ENCODE measurements around the gene HAO1.

The HAO1 gene

DNA sequence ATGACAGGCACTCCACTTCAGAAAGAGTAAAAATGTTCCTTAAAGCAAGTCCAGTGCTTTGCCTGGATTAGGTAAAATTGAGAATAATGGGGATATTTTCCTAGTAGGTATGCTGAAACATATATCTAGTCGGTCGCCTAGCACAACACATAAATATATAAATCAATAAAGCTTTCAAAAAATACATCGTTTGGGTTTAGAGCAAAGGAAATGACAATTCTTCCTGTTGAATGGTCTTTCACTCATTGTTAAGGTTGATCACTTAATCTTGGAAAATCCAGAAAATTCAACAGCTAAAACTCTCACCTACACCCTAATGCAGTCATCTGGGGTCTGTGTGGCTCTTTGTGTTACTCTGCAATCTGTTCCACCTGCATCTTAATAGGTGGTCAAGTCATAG is 13.9 kb downstream of the HAO1 start:
- DNase-seq, result no peak

DNA sequence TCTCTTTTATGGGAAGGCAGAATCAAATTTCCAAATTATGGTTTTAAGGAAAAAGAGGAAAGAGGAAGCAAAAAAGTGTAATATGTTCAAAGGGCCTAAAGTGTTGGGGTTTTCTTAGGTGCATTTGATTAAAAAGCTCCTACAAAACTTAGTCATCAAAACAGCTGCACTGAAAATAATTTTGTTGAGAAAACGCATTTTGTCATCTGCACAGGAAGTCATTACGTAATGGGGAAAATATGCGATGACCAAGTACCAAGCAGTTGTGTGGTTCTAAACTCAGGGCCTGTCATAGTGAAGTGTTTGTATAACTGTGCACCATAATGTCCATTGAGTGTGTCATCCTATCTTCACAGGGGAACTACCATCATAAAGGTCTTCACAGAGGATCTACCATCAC is 15.6 kb downstream of the HAO1 start:
- DNase-seq, result no peak

DNA sequence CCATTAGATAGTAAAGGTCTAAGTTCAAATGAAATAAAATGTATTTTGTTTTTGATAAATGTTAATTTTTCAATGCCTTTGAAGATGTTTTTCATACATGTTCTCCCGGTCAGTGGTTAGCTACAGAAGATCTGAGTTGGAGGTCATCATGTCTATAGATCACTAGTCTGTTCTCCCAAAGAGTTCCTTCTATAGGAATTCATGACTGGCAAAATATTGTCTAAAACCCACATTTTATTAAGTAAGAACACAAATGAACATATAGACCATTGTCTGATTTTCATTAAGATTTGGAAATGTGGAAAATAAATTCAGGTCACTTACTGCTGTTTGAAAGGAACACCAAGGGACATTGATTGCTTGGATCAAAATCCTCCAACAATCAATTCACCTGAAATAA is 23.6 kb downstream of the HAO1 start:
- no peak for DNase-seq

DNA sequence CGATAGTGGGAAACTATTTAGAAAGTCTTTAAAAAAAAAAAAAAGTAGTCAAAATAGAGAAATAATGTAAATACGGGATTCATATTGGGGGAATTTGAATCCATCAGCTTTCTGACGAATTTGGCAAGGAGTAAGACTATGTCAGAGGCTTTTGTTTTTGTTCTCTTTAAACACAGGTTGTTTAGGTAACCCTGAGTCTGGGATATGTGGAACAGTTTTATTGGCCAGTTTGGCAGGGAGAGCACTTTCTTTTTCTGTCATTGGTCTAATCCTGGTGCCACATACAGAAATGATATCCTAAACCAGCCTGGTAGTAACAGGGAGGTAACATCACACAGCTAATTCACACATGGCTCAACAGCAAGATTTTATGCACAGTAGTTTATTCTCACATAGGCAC is 27.7 kb downstream of the HAO1 start:
- no peak for DNase-seq

DNA sequence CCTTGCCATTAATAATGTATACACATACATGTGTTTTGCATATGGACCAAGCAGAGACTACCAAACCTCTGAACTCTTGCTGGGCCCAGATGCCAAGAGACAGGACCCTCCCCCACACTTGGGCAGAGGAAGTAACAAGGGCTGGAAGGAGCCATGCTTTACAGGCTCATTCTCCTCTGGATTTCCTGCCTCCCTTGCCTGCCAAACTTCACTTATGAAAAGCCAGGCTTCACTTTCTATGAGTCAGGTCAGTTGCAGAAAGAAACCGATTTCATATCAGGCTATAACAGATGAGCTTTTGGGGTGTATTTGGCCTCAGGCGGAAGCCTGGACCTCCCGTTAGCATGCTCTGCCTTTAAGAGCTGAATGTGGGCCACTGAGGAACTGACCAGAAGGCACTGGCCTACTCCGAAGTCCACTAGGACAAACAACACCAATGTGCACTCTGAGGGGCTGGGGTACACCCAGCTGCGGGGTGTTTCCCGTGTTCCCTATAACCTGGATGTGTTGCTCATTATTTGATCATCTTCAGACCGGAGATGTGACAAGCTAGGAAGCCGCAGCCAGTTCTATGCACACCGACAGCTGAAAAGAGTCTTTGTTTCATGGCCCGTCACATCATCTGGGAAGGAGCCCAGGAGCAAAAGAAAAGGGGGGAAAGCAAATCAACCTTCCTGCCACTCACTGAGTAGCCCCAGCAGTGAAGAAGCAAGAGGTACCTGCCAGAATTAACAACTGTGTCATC is 28.5 kb downstream of the HAO1 start:
- DNase-seq, result no peak

DNA sequence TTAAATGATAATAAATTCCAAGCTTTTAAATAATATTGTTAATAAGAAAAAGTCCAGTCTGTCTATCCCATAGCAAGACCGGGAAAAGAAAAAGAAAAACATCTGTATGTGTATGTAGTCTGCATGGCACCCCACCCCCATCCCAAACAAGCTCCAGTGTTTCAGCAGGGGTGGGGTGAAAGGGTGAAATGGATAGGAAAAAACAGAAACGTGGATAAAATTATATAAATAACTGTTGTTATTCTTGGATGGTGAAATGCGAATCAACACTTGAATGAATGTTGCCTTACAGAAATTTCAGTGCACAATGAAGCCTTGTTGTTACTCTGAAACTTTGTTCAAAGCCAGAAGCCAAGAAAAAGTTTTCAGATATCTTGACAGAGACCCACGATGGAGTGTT is 31.4 kb downstream of the HAO1 start:
- DNase-seq, result no peak

DNA sequence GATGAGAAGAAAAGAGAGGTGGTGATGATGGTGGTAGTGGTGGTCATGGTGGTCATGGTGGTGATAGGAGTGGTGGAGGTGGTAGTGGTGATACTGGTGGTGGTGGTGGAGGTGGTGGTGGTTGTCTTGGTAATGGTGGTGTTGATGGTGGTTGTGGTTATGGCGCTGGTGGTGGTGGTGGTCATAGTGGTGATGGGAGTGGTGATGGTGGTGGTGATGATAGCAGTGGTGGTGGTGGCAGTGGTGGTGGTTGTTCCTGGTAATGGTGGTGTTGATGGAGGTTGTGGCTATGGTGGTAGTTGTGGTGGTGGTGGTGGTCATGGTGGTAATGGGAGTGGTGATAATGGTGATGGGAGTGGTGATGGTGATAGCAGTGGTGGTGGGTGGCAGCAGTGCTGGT is 36.8 kb downstream of the HAO1 start:
- DNase-seq, result no peak

DNA sequence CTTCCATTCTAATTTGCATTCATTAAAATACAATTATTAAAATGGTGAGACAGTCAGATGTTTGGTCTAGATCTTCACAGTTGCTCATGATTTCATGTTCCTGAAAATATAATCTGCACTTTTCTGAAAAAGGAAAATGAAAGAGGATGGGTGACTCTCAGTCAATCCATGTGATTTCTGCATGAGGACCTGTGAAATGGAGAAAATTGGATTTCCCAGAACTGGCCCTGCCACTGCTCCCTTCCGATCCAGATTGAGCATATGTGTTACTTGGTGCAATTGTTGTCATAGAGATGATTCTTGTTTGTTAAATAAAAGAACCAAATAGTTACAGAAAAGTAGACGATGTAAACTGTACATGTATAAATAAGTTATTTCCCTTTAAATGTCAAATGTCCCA is 37.4 kb downstream of the HAO1 start:
- DNase-seq, result no peak

DNA sequence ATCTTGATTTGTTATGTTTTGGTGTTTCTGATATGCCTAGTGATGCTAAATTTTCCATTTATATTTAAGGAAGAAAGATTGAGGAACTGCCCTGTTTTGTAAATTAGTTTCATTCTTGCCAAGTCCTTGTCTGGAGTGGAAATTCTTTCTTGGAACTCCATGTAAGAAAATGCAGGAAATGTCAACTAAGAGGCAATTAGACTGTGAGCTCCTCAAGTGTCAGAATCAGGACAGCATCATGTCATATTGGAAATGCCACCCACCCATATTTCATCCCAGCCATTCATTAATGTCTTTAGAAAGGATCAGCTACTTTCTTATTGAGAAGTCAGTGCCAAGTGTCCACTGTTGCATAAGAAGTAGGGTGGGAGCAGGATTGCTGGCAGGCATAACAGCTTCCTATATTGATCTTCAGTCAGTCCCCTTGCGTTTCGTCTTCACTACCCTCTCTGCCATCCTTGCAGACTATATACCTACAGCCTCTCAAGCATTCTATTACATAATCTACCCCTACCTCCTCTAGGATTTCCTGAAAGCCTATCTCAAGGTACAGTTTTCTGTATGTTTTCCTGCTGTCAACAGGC is 42.4 kb downstream of the HAO1 start:
- DNase-seq, result no peak

DNA sequence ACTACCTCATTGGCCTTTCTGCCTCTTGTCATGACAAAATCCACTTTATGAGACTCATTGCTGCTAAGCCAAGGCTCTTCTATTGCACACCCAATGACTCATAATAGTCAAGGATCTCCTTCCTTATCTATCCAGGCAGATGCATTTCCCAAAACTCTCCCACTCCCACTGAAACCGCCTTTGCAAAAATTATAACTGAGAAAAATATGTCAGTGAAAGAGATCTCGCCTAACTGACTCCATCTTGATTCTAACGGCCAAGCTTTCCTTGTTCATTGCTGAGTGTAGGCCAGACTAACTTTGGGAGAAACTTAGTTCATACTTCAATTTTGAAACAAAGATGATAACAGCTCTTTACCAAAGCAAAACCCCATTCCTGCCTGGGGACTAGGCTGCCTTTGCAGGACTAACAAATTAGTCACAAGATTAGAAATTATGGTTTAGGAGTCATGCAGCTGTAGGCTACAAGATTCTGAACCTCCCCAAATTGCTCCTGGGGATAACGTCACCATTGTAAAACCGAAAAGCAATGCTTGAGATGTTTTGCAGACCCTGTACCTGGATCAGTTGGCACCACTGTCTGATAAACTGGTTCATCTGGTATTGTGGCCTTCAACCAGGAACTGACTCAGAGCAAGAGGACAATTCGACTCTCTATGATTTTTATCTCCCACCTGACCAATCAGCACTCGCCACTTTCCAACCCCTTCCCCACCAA is 47.1 kb downstream of the HAO1 start:
- no peak for DNase-seq

DNA sequence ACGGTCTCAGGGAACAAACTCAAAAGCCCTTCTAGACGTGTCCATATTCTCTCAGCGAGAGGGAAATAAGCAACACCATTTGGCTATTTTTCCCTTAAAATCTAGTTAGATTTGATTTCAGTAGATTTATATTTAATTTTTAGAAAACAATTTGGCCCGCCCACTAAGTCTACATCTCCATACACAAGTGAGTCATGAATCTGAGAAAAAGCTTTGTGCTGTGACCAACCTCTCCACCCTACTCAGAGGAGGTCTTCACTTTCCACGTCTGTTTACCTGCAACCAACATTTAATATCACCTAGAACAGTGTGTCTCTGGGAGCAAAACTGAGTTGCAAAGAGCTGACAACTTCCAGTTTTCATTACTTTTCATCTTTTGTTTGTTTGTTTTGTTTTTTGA is 48.6 kb downstream of the HAO1 start:
- DNase-seq, result no peak

DNA sequence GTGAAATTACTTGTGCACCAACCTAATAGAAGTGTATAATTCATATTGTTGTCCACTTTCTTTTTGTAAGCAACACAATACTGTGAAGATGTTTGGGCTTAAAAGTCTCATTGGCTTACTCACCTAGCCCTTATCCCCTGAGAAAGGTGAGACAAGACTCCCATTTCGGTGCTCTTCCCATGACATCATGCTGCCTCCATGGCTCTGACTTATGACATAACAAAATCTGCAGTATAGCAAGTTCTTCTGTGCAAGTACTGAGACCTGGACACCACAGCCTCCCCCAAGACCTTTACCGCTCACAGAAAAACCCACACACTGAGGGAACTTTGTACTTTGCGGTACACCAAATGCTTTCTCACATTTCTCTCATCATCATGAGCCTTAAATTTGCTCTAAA is 50.5 kb downstream of the HAO1 start:
- no peak for DNase-seq

DNA sequence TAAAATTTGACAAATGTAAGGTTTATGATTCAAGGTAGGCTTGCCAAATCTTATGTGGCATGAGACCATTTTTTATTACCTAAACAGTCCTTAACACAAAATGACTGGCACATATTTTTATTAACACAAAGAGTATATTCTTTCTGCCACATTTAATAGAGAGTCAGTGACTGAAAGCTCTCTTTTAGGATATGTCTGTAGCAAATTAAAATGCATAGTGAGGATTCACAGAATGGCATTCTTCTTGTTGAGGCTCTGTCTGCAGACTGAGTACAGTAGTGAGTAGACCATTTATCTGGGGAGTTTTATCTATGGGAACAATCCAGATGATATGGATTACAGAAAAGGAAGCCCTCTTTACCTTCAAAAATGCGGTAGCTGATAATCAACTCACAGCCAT is 56.5 kb downstream of the HAO1 start:
- DNase-seq, result no peak

DNA sequence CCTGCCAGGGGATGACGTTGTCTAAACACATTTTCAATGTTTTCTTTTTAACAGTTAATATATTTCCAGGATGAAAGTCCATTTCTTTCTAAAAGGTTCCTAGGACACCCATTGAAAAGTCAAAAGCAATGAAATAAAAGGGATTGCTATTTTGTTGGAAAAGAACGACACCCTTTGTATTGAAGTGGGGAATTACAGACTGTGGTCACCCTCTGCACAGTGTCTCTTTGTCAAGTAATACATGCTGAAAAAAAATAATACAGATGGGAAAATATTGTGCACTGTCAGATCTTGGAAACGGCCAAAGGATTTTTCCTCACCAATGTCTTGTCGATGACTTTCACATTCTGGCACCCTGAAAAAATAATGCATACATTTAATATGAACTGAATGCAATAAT is 56.9 kb downstream of the HAO1 start:
- no peak for DNase-seq

DNA sequence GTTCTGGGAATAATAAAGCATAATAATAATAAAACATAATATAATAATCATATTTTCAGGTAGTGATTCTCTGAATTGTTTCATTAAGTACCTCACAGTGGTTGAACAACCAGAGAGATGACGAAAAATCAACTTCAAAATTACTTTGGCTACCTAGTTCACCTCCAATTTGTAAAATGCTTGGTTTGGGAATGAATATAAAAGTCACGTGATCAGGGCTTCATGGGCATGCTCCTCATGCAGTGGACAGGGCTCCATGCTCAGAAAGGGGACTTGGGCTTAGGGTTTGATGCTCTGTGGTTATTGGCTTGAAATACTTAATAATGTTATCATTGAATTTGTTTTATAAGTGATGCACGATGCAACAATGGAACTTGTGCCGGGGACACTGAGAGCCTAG is 58.2 kb downstream of the HAO1 start:
- no peak for DNase-seq

DNA sequence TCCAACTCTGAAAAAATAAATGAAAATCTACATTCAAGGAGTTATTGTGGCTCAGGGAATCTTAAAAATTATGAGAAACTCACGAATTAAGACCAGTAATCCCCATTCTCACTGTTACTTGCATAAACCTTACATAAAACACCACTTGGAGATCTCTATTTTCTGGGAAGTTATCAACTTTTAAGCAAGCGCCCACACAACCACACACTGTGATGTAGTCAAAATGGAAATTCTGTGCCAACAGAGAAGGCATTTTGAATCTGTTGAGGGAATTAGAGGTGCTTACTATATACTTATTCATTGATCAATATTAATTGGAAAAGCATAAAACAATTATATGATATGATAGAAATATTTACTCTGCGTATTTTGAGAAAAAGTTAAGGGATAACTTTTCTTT is 58.7 kb downstream of the HAO1 start:
- DNase-seq, result no peak

DNA sequence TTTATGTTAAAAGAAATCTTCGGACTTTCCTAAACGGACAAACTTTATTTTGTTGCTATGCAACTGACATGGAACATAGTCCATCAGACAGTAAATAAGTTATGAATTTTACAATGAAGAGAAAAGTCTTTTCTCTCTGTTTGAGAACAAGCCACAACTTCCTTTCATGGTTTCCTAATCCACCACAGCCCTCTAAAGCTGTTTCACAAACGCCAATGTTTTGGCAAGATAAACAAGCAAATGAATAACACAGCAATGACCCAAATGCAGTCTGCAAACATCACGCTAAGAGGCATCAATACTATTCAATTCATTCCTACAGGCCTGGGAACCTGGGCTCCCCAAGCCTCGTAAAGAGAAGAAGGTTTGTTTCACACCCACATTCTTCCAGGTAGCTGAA is 60.4 kb downstream of the HAO1 start:
- no peak for DNase-seq

DNA sequence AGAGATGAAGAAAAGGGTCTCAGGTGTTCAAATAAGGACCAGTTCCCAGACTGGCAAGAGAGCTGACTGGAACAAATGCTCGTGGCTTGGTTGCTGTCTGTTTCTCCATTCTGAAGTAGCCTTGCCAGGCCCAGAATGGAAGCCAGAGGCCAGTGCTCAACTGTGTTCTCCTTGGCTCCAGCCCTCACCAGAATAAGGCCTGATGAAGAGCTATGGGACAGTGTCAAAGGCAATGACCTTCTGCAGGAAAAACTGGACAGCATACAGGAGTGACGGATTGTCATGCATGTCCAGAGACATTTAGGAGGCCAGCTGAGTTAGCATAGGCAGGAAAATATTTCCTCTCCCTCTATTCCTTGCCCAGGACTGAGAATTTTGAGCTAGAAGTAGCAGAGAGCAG is 72.2 kb downstream of the HAO1 start:
- DNase-seq, result no peak

DNA sequence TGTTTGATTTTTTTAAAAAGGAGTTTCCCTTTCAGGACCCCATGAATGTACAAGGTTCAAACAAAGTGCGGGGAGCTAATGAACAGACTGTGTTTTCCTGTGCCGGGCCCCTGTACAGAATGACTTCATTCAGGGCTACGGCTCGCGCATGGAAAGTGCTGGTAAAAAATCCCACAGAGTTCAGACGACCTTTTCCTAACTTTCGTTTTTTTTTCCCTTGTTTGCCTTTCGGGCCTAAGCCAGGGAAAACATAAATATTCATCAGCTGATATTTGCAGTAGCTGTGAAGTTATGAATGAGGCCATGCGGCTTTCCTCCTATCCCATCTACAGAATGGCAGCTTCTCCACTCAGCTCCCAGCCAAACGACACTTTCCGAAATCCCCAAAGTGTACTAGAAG is 74.0 kb downstream of the HAO1 start:
- no peak for DNase-seq

DNA sequence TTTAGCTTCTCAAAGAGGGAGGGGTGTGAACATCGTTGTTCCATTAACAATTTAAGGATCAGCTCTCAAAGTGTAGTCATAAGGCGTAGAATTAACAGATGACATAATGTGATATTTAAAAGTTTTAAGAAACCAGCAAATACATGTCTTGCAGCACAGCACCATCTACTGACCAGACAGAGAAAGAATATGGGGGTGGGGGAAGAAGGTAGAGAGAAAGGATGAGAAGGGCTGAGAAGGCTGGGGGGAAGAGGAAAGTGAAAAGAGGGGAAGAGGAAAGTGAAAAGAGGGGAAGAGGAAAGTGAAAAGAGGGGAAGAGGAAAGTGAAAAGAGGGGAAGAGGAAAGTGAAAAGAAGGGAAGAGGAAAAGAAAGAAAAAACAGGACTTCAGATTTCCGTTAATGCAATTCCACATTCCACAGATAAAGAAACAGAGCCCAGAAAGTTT is 80.9 kb downstream of the HAO1 start:
- DNase-seq, result no peak

DNA sequence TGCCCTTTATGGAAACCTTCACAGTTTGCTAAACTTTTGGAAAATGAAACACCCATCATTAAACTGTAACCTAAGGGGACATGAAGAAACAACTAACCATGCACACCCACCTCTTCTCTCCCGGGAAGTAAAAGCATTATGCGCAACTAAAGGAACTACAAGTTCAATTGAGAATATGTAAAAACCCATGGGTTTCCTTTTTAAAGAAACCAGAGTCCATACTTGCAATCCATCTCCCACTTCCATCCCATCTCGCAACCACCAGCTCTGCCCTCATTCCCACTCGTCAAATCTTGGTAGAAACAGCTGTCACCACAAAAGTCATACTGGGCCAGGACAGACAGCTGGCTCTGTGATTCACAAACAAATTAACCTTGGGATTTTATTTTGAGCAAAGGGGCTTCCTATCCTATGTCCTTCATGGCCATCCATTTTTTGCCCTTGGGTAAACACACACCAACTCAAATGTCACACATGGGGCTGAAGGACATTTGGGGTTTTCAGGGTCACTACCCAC is 81.5 kb downstream of the HAO1 start:
- DNase-seq, result no peak

DNA sequence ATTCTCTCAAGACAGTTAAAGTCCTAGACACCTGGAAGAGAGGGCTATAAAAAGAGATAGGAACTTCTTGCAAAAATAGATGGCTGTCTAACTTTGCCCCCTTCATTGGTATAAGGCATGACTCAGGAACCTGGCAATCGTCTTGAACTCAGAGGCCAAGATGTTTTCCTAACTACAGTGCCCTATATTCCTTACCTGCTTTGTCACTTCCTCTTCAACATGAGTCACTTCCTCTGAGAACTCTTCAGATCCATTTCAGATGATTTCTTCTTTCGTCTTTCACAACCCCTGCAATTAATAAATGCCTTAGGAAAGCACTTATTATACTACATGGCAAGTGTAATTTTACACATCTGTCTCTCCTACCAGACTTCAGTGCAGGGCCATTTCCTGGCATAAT is 83.5 kb downstream of the HAO1 start:
- no peak for DNase-seq

DNA sequence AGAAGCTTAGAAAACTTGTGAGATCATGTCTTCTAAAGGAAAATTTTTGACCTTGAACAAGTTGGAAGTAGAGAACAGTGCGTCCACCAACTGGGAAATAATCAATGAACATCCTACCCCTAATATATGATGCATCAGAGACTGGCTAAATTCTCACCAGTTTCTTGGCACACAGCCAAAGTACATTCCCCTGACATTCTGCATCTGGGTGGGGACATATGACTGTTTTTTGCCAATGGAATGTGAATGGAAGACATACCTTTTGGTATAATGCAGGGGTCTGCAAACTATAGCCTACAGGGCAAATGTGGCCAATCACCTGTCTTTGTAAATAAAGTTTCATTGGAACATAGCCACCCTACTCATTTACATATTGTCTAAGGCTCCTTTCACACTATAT is 84.7 kb downstream of the HAO1 start:
- DNase-seq, result no peak

DNA sequence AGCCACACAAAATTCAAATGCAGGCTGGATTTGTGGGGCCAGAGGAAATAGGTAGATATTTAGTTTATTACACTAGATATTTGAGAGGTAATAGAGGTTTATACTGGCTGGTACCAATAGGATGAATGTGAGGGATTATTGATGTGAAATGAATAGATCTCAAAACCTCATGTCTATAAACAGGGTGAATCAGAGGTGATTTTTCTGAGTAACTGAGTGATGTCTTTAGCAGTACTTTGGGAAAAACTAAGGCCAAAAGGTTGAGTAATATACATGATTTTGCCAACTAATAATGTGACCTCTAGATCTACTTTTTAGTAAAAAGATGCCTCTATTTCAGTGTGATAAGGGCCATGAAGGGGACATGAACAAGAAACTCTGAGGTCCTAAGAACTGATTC is 86.8 kb downstream of the HAO1 start:
- DNase-seq, result no peak

All from central memory CD4-positive, alpha-beta T cell (primary cell).